GM12878 (cell line): ENCODE measurements around the gene MAP2K1.

Source experiments
- CEBPZ ChIP-seq: fragments of 150-350 bp; IDR thresholded peaks from 2 replicates; pipeline ENCODE4 v1.6.1; 2016; ENCODE audit warnings: low read depth, low read length
- MYC ChIP-seq: IDR thresholded peaks from 2 replicates; pipeline ENCODE4 v1.6.1; 2011; ENCODE audit warnings: mild to moderate bottlenecking, low read length, moderate library complexity, inconsistent platforms; ENCODE audit not compliant: insufficient read depth, insufficient replicate concordance, insufficient read length, severe bottlenecking
- RAD21 ChIP-seq: IDR thresholded peaks from 2 replicates; pipeline ENCODE4 v1.6.1; 2011; ENCODE audit warnings: mild to moderate bottlenecking, low read depth, low read length, moderate library complexity; ENCODE audit not compliant: insufficient read depth
- TF ChIP-seq, protein P1 (sequence below), 3 experiments: IDR thresholded peaks in 2 of 3; conservative IDR thresholded peaks in 1 of 3; 2 replicates each; pipeline ENCODE4 v1.5.1; 2011; ENCODE audit warnings: low read depth in 3 of 3, low read length in 3 of 3, mild to moderate bottlenecking in 3 of 3, control low read depth in 2 of 3, moderate library complexity in 2 of 3, inconsistent platforms in 1 of 3, mixed read lengths in 1 of 3; ENCODE audit not compliant: control insufficient read depth in 2 of 3, insufficient read depth in 1 of 3; ENCODE audit errors: extremely low read depth in 1 of 3

DNA sequence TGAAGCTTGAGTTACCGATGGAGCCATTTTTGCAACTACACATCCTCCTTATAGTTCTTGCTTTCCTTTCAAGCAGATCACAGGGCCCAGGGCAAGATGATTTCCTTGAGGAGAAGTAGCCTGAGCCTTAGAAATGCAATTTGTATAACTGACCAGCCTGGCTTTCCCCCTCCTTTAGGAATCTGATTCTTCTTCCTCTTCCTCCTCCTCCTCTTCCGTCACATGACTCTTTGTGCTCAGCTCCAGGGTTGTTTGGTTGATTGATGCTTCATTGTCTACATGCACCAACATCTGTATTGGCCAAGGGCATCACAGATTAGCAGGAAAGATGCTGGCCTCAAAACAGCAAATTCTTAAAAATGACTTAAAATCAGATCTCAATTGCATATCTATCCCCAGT lies 107.5 kb downstream of the MAP2K1 start:
- TF ChIP-seq, protein P1, sequence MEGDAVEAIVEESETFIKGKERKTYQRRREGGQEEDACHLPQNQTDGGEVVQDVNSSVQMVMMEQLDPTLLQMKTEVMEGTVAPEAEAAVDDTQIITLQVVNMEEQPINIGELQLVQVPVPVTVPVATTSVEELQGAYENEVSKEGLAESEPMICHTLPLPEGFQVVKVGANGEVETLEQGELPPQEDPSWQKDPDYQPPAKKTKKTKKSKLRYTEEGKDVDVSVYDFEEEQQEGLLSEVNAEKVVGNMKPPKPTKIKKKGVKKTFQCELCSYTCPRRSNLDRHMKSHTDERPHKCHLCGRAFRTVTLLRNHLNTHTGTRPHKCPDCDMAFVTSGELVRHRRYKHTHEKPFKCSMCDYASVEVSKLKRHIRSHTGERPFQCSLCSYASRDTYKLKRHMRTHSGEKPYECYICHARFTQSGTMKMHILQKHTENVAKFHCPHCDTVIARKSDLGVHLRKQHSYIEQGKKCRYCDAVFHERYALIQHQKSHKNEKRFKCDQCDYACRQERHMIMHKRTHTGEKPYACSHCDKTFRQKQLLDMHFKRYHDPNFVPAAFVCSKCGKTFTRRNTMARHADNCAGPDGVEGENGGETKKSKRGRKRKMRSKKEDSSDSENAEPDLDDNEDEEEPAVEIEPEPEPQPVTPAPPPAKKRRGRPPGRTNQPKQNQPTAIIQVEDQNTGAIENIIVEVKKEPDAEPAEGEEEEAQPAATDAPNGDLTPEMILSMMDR (IDR thresholded peaks at IDR 0.05 in 2 of 3, conservative IDR thresholded peaks at IDR 0.05 in 1 of 3; ENCODE audit: control insufficient read depth in 2 of 3, extremely low read depth in 1 of 3, insufficient read depth in 1 of 3, low read depth in 3 of 3, low read length in 3 of 3) = no peak
- no peak for TF ChIP-seq CEBPZ
- no peak for TF ChIP-seq RAD21
- no peak for TF ChIP-seq MYC
